Adrenal gland (tissue), 5 donors: ENCODE results near the gene TTF1.

Source experiments
- CTCF ChIP-seq, 6 experiments: fragments of 450-650 bp in 4 of 6; fragments of 200-600 bp in 2 of 6; sonication (generic) in 1 of 6; IDR thresholded peaks; 1 replicate in 5 of 6; 2 replicates in 1 of 6; pipeline versions ENCODE4 v1.5.1 to v1.8.0; 2016 to 2021; ENCODE audit warnings: antibody characterized with exemption in 6 of 6, mild to moderate bottlenecking in 2 of 6, moderate library complexity in 1 of 6
- POLR2A ChIP-seq, 2 donors: fragments of 450-650 bp; IDR thresholded peaks; one replicate each; pipeline ENCODE4 v1.6.1; 2017; ENCODE audit warnings: antibody characterized with exemption in 2 of 2, mild to moderate bottlenecking in 2 of 2, moderate library complexity in 1 of 2
- donor health status: DM: no; HTN: no; CAD: no.

- TF ChIP-seq CTCF (IDR thresholded peaks at IDR 0.05) (no peak), POLR2A (IDR thresholded peaks at IDR 0.05) (no peak)
Observed at GRCh38 chr9:132456241-132456640, 49.6 kb upstream of the TTF1 start.
